ENCODE data around the gene NUDT3.
A peak's percentile ranks its signal among the peaks of the same experiment; 100 is the strongest.

The NUDT3 gene

DNA sequence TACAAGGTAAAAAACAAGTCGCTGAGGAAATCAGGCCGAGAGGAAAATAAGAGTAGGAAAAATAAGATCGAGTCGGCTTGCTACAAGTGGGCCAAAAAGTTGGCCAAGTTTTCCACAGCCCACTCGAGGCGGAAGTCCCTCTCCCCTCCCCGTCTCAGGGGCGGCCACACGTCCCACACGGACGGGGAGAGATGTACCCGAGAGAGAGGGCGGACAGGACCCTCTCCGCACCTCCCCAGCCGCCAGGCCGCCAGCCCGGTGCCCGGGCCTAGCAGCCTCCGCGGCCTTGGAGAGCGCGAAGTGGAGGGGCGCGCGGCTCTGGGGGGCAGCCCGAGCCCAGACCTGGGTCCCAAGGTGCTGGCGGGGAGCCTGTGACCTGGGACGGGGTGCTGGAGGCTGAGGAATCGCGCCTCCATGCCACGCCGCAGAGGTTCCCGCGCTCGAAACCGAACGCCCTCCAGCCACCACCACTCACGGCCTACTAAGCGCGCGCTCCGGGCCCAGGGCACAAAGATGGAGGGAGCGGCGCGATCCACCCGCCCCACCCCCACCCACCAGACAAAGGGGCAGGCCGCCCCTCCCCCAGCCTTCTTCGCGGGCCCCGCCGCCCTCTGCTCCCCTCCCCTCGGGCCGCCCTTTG lies 157.7 kb downstream of the NUDT3 start:
- H3K36me3 ChIP-seq (ENCODE audit: control insufficient read depth, insufficient read depth, low read length): no peaks in the 10 kb centered on the region
- H3K27me3 ChIP-seq (replicated peaks; ENCODE audit: control insufficient read depth, insufficient read depth, low read length): no peaks in the 10 kb centered on the region
- TF ChIP-seq, protein P1, sequence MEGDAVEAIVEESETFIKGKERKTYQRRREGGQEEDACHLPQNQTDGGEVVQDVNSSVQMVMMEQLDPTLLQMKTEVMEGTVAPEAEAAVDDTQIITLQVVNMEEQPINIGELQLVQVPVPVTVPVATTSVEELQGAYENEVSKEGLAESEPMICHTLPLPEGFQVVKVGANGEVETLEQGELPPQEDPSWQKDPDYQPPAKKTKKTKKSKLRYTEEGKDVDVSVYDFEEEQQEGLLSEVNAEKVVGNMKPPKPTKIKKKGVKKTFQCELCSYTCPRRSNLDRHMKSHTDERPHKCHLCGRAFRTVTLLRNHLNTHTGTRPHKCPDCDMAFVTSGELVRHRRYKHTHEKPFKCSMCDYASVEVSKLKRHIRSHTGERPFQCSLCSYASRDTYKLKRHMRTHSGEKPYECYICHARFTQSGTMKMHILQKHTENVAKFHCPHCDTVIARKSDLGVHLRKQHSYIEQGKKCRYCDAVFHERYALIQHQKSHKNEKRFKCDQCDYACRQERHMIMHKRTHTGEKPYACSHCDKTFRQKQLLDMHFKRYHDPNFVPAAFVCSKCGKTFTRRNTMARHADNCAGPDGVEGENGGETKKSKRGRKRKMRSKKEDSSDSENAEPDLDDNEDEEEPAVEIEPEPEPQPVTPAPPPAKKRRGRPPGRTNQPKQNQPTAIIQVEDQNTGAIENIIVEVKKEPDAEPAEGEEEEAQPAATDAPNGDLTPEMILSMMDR (IDR thresholded peaks at IDR 0.05; ENCODE audit: insufficient read depth, low read length, poor library complexity, severe bottlenecking): no peak
- H3K4me3 ChIP-seq (replicated peaks; ENCODE audit: low read depth, low read length): no peak overlapping the region; the same call in 1 of the 2 replicates
- DNase-seq (ENCODE audit: extremely low read depth, insufficient read length): peak; percentile 33

DNA sequence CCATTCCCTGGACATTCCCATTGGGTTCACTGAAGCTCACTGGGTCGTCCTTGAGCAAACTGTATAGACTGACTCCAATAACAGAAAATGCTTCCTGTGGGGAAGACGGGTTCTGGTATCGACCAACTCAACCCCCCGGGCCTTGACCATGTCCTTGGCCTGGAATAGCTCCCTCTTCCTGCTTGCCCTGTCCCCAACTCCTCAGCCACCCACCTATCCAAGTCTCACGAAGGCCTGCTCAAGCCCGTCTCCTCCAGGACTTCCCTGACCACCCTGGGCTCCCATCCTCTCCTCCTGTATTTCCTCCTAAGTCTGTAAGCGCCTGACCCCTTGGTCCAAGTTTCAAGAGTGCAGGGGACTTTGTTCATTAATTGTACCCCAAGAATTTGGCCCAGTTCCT lies 158.6 kb downstream of the NUDT3 start:
- H3K4me3 ChIP-seq (replicated peaks; ENCODE audit: low read depth, low read length): no peak overlapping the region
- TF ChIP-seq, protein P1 (IDR thresholded peaks at IDR 0.05; ENCODE audit: insufficient read depth, low read length, poor library complexity, severe bottlenecking): no peak

DNA sequence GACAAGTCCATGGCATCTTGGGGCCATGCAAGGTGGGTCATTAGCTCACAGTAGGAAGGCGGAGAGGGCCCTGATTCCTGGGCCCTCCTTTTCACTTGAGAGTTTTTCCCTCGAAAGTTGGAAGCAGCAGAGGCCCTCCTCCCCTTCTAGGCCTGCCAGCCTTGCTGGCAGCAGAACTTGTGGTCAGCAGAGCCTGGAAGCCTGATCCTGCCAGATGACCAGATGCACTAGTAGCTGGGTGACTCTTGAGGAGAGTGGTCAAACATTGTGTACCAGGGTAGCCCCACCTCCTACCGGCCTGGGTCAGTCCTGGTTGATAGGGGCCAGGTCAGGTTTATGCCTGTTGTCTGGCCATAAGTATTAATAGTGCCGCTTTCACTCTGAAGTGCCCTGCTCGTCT lies 159.6 kb downstream of the NUDT3 start:
- no peak overlapping the region for H3K4me3 ChIP-seq (replicated peaks; ENCODE audit: low read depth, low read length)
- DNase-seq (ENCODE audit: extremely low read depth, insufficient read length): no peak
- no peaks in the 10 kb centered on the region for H3K36me3 ChIP-seq (ENCODE audit: control insufficient read depth, insufficient read depth, low read length)
- no peaks in the 10 kb centered on the region for H3K27me3 ChIP-seq (replicated peaks; ENCODE audit: control insufficient read depth, insufficient read depth, low read length)
- TF ChIP-seq, protein P1 (IDR thresholded peaks at IDR 0.05; ENCODE audit: insufficient read depth, low read length, poor library complexity, severe bottlenecking): no peak

More for the DNA sequence above, 158.6 kb downstream of the NUDT3 start:
- DNase-seq (ENCODE audit: extremely low read depth, insufficient read length): no peak
- H3K36me3 ChIP-seq (ENCODE audit: control insufficient read depth, insufficient read depth, low read length): no peaks in the 10 kb centered on the region
- H3K27me3 ChIP-seq (replicated peaks; ENCODE audit: control insufficient read depth, insufficient read depth, low read length): no peaks in the 10 kb centered on the region

DNA sequence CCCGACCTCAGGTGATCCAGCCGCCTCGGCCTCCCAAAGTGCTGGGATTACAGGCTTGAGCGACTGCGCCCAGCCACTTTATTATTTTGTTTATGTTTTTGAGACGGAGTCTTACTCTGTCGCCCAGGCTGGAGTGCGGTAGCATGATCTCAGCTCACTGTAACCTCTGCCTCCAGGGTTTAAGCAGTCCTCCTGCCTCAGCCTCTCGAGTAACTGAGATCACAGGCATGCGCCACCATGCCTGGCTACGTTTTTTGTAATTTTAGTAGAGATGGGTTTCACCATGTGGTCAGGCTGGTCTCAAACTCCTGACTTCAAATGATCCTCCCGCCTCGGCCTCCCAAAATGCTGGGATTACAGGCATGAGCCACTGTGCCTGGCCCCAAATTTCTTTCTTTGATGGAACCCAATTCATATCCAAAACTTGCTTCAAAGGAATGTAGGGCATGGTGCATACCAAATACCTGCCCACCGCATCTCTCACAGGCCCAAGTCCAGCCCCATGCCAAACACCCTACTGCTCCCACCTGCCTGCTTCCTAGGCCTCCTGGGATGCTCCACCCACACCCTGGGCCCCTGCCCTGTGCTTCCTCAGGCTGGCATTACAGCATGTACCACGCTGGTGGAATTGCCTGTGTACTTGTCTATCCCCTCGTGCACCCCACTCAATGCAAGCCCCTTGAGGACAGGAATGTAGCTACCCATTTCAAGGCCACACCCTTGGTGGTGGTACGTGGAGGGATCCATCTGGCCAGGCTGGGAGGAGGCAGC lies 160.7 kb downstream of the NUDT3 start:
- H3K4me3 ChIP-seq (replicated peaks; ENCODE audit: low read depth, low read length): no peak overlapping the region
- no peaks in the 10 kb centered on the region for H3K36me3 ChIP-seq (ENCODE audit: control insufficient read depth, insufficient read depth, low read length)
- DNase-seq (ENCODE audit: extremely low read depth, insufficient read length): no peak
- no peaks in the 10 kb centered on the region for H3K27me3 ChIP-seq (replicated peaks; ENCODE audit: control insufficient read depth, insufficient read depth, low read length)
- TF ChIP-seq, protein P1 (IDR thresholded peaks at IDR 0.05; ENCODE audit: insufficient read depth, low read length, poor library complexity, severe bottlenecking): no peak

DNA sequence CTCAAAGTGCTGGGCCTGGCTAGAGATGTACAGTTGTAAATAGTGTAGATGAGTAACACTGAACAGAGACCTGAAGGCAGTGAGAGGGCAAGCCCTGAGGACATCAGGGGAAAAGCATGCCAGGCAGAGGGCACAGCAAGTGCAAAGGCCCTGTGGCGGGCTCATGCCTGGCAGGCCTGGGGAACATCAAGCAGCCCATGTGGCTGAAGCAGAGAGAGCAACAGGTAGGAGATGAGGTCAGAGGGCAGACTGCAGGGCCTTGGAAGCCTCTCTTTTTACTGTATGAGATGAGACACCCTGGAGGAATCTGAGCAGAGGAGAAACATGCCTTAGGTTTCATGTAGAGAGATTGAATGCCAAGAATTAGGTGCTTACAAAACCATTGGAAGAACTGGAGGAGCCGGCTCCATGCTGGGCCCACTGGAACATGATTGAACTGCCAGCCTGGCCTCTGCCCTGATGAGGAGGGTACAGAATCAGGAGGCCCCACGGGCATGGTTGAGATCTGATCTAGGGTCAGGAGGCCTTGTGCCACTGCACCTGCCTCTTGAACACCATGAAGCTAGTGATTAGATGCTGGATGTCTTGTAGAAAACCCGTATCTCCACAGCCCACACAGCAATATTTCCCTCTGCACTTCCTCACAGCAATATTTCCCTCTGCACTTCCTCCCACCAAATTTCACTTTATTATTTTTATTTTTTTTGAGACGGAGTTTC lies 161.7 kb downstream of the NUDT3 start:
- no peak overlapping the region for H3K4me3 ChIP-seq (replicated peaks; ENCODE audit: low read depth, low read length)
- no peaks in the 10 kb centered on the region for H3K36me3 ChIP-seq (ENCODE audit: control insufficient read depth, insufficient read depth, low read length)
- H3K27me3 ChIP-seq (replicated peaks; ENCODE audit: control insufficient read depth, insufficient read depth, low read length): no peaks in the 10 kb centered on the region
- TF ChIP-seq, protein P1 (IDR thresholded peaks at IDR 0.05; ENCODE audit: insufficient read depth, low read length, poor library complexity, severe bottlenecking): no peak
- DNase-seq (ENCODE audit: extremely low read depth, insufficient read length): no peak
